GM10248 (cell line): ENCODE measurements around the gene CYTH1.

Source experiments
- CTCF ChIA-PET: fragments of 300-600 bp; sonication (Branson Sonifier 250); formaldehyde crosslinking; extraction: SDS; loops from one replicate; lab custom pipeline; 2021; ENCODE audit warnings: antibody characterized with exemption; lab: Yijun Ruan, JAX
- POLR2A ChIA-PET: fragments of 350-650 bp; sonication (Branson Sonifier 250); formaldehyde crosslinking; extraction: SDS; loops from one replicate; lab custom pipeline; 2020; ENCODE audit warnings: antibody characterized with exemption; lab: Yijun Ruan, JAX
- DNase-seq: peaks from one replicate; pipeline ENCODE4 v3.0.0; 2012; ENCODE audit errors: extremely low spot score
- CTCF ChIP-seq: IDR thresholded peaks from 2 replicates; pipeline ENCODE4 v1.5.1; 2012; ENCODE audit warnings: mild to moderate bottlenecking, low read depth; ENCODE audit errors: extremely low read depth, missing control alignments, control extremely low read depth

CYTH1 gene

GRCh38 chr17:78739331-78739931 lies 42.6 kb downstream of the CYTH1 start:
- TF ChIP-seq CTCF: no peak
- ChIA-PET CTCF (interaction anchor here (0.9 to 3.2 kb wide), 13 partner anchors 9 to 317 kb away, joined by 3 to 12 read pairs (median 3); no protein-coding TSS in a partner anchor), POLR2A (interaction anchor here (0.6 to 1.2 kb wide), 2 partner anchors 8 to 1398 kb away, joined by 3 to 4 read pairs; no protein-coding TSS in a partner anchor)
- no peak for DNase-seq

- DNase-seq: no peak
- CTCF ChIA-PET: interaction anchor here (1.1 to 3.2 kb wide), 8 partner anchors 11 to 61 kb away, joined by 3 to 12 read pairs (median 4); no protein-coding TSS in a partner anchor
- POLR2A ChIA-PET: interaction anchor here (1.2 to 1.3 kb wide), 2 partner anchors 13 to 20 kb away, joined by 3 to 4 read pairs; no protein-coding TSS in a partner anchor
- no peak for TF ChIP-seq CTCF
Measured at GRCh38 chr17:78738698-78739097, 43.4 kb downstream of the CYTH1 start.

GRCh38 chr17:78738278-78738677 lies 43.8 kb downstream of the CYTH1 start:
- CTCF ChIA-PET: interaction anchor here (0.9 to 4.4 kb wide), 13 partner anchors 8 to 158 kb away, joined by 3 to 28 read pairs (median 4); no protein-coding TSS in a partner anchor
- no peak for DNase-seq
- no peak for TF ChIP-seq CTCF
- POLR2A ChIA-PET: interaction anchor here (1.2 to 1.3 kb wide), 2 partner anchors 13 to 19 kb away, joined by 3 to 4 read pairs; no protein-coding TSS in a partner anchor

GRCh38 chr17:78737332-78737731 lies 44.7 kb downstream of the CYTH1 start:
- ChIA-PET POLR2A (no interaction called here), CTCF (interaction anchor here (0.7 to 4.4 kb wide), 18 partner anchors 9 to 157 kb away, joined by 3 to 28 read pairs (median 4); no protein-coding TSS in a partner anchor)
- DNase-seq: no peak
- no peak for TF ChIP-seq CTCF

GRCh38 chr17:78736526-78737079 lies 45.5 kb downstream of the CYTH1 start:
- peak; percentile 62 for DNase-seq
- CTCF ChIA-PET: interaction anchor here (0.7 to 4.4 kb wide), 12 partner anchors 8 to 156 kb away, joined by 3 to 28 read pairs (median 6); no protein-coding TSS in a partner anchor

More at GRCh38 chr17:78736526-78737079, 45.5 kb downstream of the CYTH1 start:
- POLR2A ChIA-PET: no interaction called here
- no peak for TF ChIP-seq CTCF
